ENCODE measurements around the gene CCR8.

DNA sequence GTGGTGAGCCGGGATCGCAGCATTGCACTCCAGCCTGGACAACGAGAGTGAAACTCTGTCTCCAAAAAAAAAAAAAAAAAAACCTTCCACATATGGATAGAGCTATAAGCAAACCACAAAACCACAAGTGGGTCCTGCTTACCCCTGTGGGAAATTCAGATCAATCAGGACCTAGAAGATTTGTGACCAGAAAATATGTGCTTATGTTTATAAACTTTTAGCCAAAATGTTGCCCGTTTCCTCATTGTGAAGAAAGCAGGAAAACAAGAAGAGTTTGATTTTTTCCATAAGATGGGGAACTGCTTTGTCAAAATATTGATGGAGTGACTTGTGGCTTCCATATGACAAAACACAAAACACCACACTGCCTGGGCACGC, 50.3 kb downstream of the CCR8 start:
- TF ChIP-seq EZH2phosphoT487 (IDR thresholded peaks at IDR 0.05; ENCODE audit: borderline replicate concordance) (no peak), ZBTB33 (IDR thresholded peaks at IDR 0.05; ENCODE audit: extremely low read depth, insufficient replicate concordance, low read length) (no peak), POLR2A (IDR thresholded peaks at IDR 0.05; ENCODE audit: borderline replicate concordance, extremely low read depth, insufficient read depth, insufficient read length) (no peak), SIN3A (IDR thresholded peaks at IDR 0.05; ENCODE audit: low read depth) (no peak), EZH2 (IDR thresholded peaks at IDR 0.05) (no peak), EGR1 (IDR thresholded peaks at IDR 0.05; ENCODE audit: low read depth) (no peak), ZNF274 (IDR thresholded peaks at IDR 0.05; ENCODE audit: low read depth, low read length) (no peak)
- TF ChIP-seq, protein P1, sequence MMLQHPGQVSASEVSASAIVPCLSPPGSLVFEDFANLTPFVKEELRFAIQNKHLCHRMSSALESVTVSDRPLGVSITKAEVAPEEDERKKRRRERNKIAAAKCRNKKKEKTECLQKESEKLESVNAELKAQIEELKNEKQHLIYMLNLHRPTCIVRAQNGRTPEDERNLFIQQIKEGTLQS (IDR thresholded peaks at IDR 0.05), result no peak
- TF ChIP-seq, protein P2, sequence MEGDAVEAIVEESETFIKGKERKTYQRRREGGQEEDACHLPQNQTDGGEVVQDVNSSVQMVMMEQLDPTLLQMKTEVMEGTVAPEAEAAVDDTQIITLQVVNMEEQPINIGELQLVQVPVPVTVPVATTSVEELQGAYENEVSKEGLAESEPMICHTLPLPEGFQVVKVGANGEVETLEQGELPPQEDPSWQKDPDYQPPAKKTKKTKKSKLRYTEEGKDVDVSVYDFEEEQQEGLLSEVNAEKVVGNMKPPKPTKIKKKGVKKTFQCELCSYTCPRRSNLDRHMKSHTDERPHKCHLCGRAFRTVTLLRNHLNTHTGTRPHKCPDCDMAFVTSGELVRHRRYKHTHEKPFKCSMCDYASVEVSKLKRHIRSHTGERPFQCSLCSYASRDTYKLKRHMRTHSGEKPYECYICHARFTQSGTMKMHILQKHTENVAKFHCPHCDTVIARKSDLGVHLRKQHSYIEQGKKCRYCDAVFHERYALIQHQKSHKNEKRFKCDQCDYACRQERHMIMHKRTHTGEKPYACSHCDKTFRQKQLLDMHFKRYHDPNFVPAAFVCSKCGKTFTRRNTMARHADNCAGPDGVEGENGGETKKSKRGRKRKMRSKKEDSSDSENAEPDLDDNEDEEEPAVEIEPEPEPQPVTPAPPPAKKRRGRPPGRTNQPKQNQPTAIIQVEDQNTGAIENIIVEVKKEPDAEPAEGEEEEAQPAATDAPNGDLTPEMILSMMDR (IDR thresholded peaks at IDR 0.05 in 2 of 3, conservative IDR thresholded peaks at IDR 0.05 in 1 of 3; ENCODE audit: borderline replicate concordance in 1 of 3, insufficient read depth in 1 of 3, low read depth in 2 of 3, low read length in 2 of 3), result no peak
- TF ChIP-seq, protein P3, sequence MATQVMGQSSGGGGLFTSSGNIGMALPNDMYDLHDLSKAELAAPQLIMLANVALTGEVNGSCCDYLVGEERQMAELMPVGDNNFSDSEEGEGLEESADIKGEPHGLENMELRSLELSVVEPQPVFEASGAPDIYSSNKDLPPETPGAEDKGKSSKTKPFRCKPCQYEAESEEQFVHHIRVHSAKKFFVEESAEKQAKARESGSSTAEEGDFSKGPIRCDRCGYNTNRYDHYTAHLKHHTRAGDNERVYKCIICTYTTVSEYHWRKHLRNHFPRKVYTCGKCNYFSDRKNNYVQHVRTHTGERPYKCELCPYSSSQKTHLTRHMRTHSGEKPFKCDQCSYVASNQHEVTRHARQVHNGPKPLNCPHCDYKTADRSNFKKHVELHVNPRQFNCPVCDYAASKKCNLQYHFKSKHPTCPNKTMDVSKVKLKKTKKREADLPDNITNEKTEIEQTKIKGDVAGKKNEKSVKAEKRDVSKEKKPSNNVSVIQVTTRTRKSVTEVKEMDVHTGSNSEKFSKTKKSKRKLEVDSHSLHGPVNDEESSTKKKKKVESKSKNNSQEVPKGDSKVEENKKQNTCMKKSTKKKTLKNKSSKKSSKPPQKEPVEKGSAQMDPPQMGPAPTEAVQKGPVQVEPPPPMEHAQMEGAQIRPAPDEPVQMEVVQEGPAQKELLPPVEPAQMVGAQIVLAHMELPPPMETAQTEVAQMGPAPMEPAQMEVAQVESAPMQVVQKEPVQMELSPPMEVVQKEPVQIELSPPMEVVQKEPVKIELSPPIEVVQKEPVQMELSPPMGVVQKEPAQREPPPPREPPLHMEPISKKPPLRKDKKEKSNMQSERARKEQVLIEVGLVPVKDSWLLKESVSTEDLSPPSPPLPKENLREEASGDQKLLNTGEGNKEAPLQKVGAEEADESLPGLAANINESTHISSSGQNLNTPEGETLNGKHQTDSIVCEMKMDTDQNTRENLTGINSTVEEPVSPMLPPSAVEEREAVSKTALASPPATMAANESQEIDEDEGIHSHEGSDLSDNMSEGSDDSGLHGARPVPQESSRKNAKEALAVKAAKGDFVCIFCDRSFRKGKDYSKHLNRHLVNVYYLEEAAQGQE (IDR thresholded peaks at IDR 0.05; ENCODE audit: low read depth), result no peak
